IMR-90 (cell line): ENCODE measurements around the gene ZNF665.
A peak's percentile ranks its signal among the peaks of the same experiment; 100 is the strongest.

Source experiments
- BHLHE40 ChIP-seq: fragments of 150-350 bp; IDR thresholded peaks from 2 replicates; pipeline ENCODE4 v1.6.1; 2016; ENCODE audit warnings: mild to moderate bottlenecking, low read depth, low read length
- CEBPB ChIP-seq: IDR thresholded peaks from 2 replicates; pipeline ENCODE4 v1.6.1; 2012; ENCODE audit warnings: low read depth, low read length, improper control_type of control experiment
- FOS ChIP-seq: fragments of 150-350 bp; IDR thresholded peaks from 2 replicates; pipeline ENCODE4 v1.6.1; 2016; ENCODE audit warnings: low read depth, low read length
- MAFK ChIP-seq: IDR thresholded peaks from 2 replicates; pipeline ENCODE4 v1.6.1; 2012; ENCODE audit warnings: low read depth, low read length, improper control_type of control experiment
- POLR2A ChIP-seq: IDR thresholded peaks from 2 replicates; pipeline ENCODE4 v1.6.1; 2012; ENCODE audit warnings: mild to moderate bottlenecking, low read depth, low read length
- RAD21 ChIP-seq: IDR thresholded peaks from 2 replicates; pipeline ENCODE4 v1.6.1; 2012; ENCODE audit warnings: low read length, improper control_type of control experiment
- RFX5 ChIP-seq: IDR thresholded peaks from 2 replicates; pipeline ENCODE4 v1.8.0; 2012; ENCODE audit warnings: low read depth, mild to moderate bottlenecking, low read length, moderate library complexity
- TF ChIP-seq, protein P1 (sequence below): conservative IDR thresholded peaks from 2 replicates; pipeline ENCODE4 v1.5.1; 2012; ENCODE audit warnings: mild to moderate bottlenecking, low read depth, low read length, improper control_type of control experiment
- TF ChIP-seq, protein P2 (sequence below): fragments of 150-350 bp; IDR thresholded peaks from 2 replicates; pipeline ENCODE4 v1.6.1; 2016; ENCODE audit warnings: low read depth, mild to moderate bottlenecking, low read length, moderate library complexity, borderline replicate concordance
- TF ChIP-seq, protein P3 (sequence below): fragments of 150-350 bp; IDR thresholded peaks from 2 replicates; pipeline ENCODE4 v1.6.1; 2017; ENCODE audit warnings: mild to moderate bottlenecking, antibody characterized with exemption, low read length, low read depth

DNA sequence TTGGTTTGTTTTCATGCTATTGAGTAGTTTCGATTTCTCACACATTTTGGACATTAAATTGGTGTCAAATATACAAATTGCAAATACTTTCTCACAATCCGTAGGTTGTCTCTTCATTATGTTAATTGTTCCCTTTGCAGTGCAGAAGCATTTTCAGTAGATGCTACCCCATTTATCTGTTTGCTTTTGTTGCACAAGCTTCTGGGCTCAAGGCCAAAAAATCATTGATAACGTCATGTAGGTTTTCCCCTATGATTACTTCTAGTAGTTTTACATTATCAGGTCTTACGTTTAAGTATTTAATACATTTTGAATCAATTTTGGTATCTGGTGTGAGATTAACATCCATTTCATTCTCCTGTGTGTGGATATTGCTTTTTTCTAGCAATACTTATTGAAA, 20.3 kb downstream of the ZNF665 start:
- TF ChIP-seq FOS, result no peak
- TF ChIP-seq, protein P1, sequence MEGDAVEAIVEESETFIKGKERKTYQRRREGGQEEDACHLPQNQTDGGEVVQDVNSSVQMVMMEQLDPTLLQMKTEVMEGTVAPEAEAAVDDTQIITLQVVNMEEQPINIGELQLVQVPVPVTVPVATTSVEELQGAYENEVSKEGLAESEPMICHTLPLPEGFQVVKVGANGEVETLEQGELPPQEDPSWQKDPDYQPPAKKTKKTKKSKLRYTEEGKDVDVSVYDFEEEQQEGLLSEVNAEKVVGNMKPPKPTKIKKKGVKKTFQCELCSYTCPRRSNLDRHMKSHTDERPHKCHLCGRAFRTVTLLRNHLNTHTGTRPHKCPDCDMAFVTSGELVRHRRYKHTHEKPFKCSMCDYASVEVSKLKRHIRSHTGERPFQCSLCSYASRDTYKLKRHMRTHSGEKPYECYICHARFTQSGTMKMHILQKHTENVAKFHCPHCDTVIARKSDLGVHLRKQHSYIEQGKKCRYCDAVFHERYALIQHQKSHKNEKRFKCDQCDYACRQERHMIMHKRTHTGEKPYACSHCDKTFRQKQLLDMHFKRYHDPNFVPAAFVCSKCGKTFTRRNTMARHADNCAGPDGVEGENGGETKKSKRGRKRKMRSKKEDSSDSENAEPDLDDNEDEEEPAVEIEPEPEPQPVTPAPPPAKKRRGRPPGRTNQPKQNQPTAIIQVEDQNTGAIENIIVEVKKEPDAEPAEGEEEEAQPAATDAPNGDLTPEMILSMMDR, result no peak
- no peak for TF ChIP-seq POLR2A
- TF ChIP-seq RAD21, result no peak
- TF ChIP-seq CEBPB, result peak; percentile 41
- TF ChIP-seq, protein P2, sequence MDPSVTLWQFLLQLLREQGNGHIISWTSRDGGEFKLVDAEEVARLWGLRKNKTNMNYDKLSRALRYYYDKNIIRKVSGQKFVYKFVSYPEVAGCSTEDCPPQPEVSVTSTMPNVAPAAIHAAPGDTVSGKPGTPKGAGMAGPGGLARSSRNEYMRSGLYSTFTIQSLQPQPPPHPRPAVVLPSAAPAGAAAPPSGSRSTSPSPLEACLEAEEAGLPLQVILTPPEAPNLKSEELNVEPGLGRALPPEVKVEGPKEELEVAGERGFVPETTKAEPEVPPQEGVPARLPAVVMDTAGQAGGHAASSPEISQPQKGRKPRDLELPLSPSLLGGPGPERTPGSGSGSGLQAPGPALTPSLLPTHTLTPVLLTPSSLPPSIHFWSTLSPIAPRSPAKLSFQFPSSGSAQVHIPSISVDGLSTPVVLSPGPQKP, result no peak
- TF ChIP-seq RFX5, result no peak
- TF ChIP-seq, protein P3, sequence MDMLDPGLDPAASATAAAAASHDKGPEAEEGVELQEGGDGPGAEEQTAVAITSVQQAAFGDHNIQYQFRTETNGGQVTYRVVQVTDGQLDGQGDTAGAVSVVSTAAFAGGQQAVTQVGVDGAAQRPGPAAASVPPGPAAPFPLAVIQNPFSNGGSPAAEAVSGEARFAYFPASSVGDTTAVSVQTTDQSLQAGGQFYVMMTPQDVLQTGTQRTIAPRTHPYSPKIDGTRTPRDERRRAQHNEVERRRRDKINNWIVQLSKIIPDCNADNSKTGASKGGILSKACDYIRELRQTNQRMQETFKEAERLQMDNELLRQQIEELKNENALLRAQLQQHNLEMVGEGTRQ, result no peak
- TF ChIP-seq MAFK, result no peak
- TF ChIP-seq BHLHE40, result no peak
